HEK293 (cell line): ENCODE measurements around the gene SETD1B.

Experiments
- CTCF ChIA-PET: fragments of 350-600 bp; formaldehyde crosslinking; extraction: SDS; loops from one replicate; lab custom pipeline; 2021; ENCODE audit warnings: antibody characterized with exemption; lab: Yijun Ruan, JAX
- POLR2A ChIA-PET: fragments of 300-600 bp; formaldehyde crosslinking; extraction: SDS; loops from one replicate; lab custom pipeline; 2020; ENCODE audit warnings: antibody characterized with exemption, inconsistent platforms; lab: Yijun Ruan, JAX
- H3K27ac ChIP-seq: fragments of 200-500 bp; sonication (Bioruptor generic); 2 replicates; pipeline ENCODE4 v1.5.1; 2014; ENCODE audit warnings: low read depth, low read length, control low read depth, inconsistent platforms; ENCODE audit errors: extremely low read depth
- H3K36me3 ChIP-seq, 2 experiments: fragments of 200-500 bp in 1 of 2; sonication (Bioruptor generic) in 1 of 2; 1 replicate in 1 of 2; 2 replicates in 1 of 2; pipeline ENCODE4 v1.5.1; 2014 to 2017; ENCODE audit warnings: inconsistent platforms in 2 of 2, low read length in 2 of 2; ENCODE audit not compliant: control insufficient read depth in 2 of 2, insufficient read depth in 1 of 2
- H3K4me1 ChIP-seq: fragments of 200-500 bp; sonication (Bioruptor generic); 2 replicates; pipeline ENCODE4 v1.5.1; 2014; ENCODE audit warnings: mild to moderate bottlenecking, low read length, inconsistent platforms; ENCODE audit not compliant: control insufficient read depth, insufficient read depth
- H3K4me3 ChIP-seq: 2 replicates; pipeline ENCODE4 v1.5.1; 2011; ENCODE audit warnings: low read depth, mild to moderate bottlenecking, control low read depth, low read length, moderate library complexity
- H3K9me3 ChIP-seq: fragments of 200-500 bp; sonication (Bioruptor generic); 2 replicates; pipeline ENCODE4 v1.5.1; 2014; ENCODE audit warnings: low read depth, low read length, inconsistent platforms; ENCODE audit not compliant: control insufficient read depth, insufficient read depth
- EGR2 ChIP-seq: fragments of 450-650 bp; formaldehyde crosslinking; IDR thresholded peaks from 2 replicates; pipeline ENCODE4 v1.5.1; 2016; ENCODE audit warnings: low read depth, missing biosample characterization, missing genetic modification characterization
- FEZF1 ChIP-seq: fragments of 450-650 bp; formaldehyde crosslinking; IDR thresholded peaks from 2 replicates; pipeline ENCODE4 v1.5.1; 2016; ENCODE audit warnings: missing biosample characterization, missing genetic modification characterization
- GLI4 ChIP-seq: fragments of 450-650 bp; formaldehyde crosslinking; IDR thresholded peaks from 2 replicates; pipeline ENCODE4 v1.5.1; 2016; ENCODE audit warnings: missing biosample characterization, missing genetic modification characterization
- GLIS1 ChIP-seq: fragments of 450-650 bp; formaldehyde crosslinking; IDR thresholded peaks from 2 replicates; pipeline ENCODE4 v1.5.1; 2016; ENCODE audit warnings: missing biosample characterization, missing genetic modification characterization
- PRDM10 ChIP-seq: fragments of 450-650 bp; formaldehyde crosslinking; IDR thresholded peaks from 2 replicates; pipeline ENCODE4 v1.5.1; 2016; ENCODE audit warnings: missing biosample characterization, missing genetic modification characterization
- REPIN1 ChIP-seq: fragments of 450-650 bp; formaldehyde crosslinking; IDR thresholded peaks from 2 replicates; pipeline ENCODE4 v1.5.1; 2017; ENCODE audit warnings: missing biosample characterization, missing genetic modification characterization, low read depth
- SCRT1 ChIP-seq: fragments of 450-650 bp; formaldehyde crosslinking; IDR thresholded peaks from 2 replicates; pipeline ENCODE4 v1.5.1; 2016; ENCODE audit warnings: missing biosample characterization, missing genetic modification characterization, borderline replicate concordance
- SCRT2 ChIP-seq: fragments of 450-650 bp; formaldehyde crosslinking; IDR thresholded peaks from 2 replicates; pipeline ENCODE4 v1.5.1; 2016; ENCODE audit warnings: missing biosample characterization, missing genetic modification characterization
- WT1 ChIP-seq: fragments of 450-650 bp; formaldehyde crosslinking; IDR thresholded peaks from 2 replicates; pipeline ENCODE4 v1.5.1; 2016; ENCODE audit warnings: missing biosample characterization, missing genetic modification characterization
- YY2 ChIP-seq: fragments of 450-650 bp; formaldehyde crosslinking; IDR thresholded peaks from 2 replicates; pipeline ENCODE4 v1.5.1; 2016; ENCODE audit warnings: missing biosample characterization, missing genetic modification characterization
- ZBTB17 ChIP-seq: fragments of 450-650 bp; formaldehyde crosslinking; IDR thresholded peaks from 2 replicates; pipeline ENCODE4 v1.5.1; 2016; ENCODE audit warnings: missing biosample characterization, missing genetic modification characterization
- ZBTB20 ChIP-seq: fragments of 450-650 bp; formaldehyde crosslinking; IDR thresholded peaks from 2 replicates; pipeline ENCODE4 v1.5.1; 2016; ENCODE audit warnings: missing biosample characterization, missing genetic modification characterization
- ZNF133 ChIP-seq: fragments of 450-650 bp; formaldehyde crosslinking; IDR thresholded peaks from 2 replicates; pipeline ENCODE4 v1.5.1; 2016; ENCODE audit warnings: missing biosample characterization, missing genetic modification characterization
- ZNF140 ChIP-seq: fragments of 450-650 bp; formaldehyde crosslinking; IDR thresholded peaks from 2 replicates; pipeline ENCODE4 v1.5.1; 2016; ENCODE audit warnings: missing biosample characterization, missing genetic modification characterization
- ZNF335 ChIP-seq: fragments of 450-650 bp; formaldehyde crosslinking; conservative IDR thresholded peaks from 2 replicates; pipeline ENCODE4 v1.5.1; 2016; ENCODE audit warnings: missing biosample characterization, missing genetic modification characterization
- ZNF341 ChIP-seq: fragments of 450-650 bp; formaldehyde crosslinking; IDR thresholded peaks from 2 replicates; pipeline ENCODE4; 2016; ENCODE audit warnings: low read depth, missing biosample characterization, missing genetic modification characterization
- ZNF585B ChIP-seq: fragments of 450-650 bp; formaldehyde crosslinking; IDR thresholded peaks from 2 replicates; pipeline ENCODE4 v1.5.1; 2016; ENCODE audit warnings: missing biosample characterization, missing genetic modification characterization
- ZNF629 ChIP-seq: fragments of 450-650 bp; formaldehyde crosslinking; IDR thresholded peaks from 2 replicates; pipeline ENCODE4 v1.5.1; 2017; ENCODE audit warnings: missing biosample characterization, missing genetic modification characterization
- ZNF768 ChIP-seq: fragments of 450-650 bp; formaldehyde crosslinking; IDR thresholded peaks from 2 replicates; pipeline ENCODE4 v1.5.1; 2018; ENCODE audit warnings: missing biosample characterization, mild to moderate bottlenecking, missing genetic modification characterization
- ZSCAN4 ChIP-seq: fragments of 450-650 bp; formaldehyde crosslinking; IDR thresholded peaks from 2 replicates; pipeline ENCODE4 v1.5.1; 2017; ENCODE audit warnings: missing biosample characterization, missing genetic modification characterization
- ZXDB ChIP-seq: fragments of 450-650 bp; formaldehyde crosslinking; IDR thresholded peaks from 2 replicates; pipeline ENCODE4 v1.5.1; 2016; ENCODE audit warnings: missing biosample characterization, missing genetic modification characterization
- TF ChIP-seq, protein P1 (sequence below): fragments of 450-650 bp; formaldehyde crosslinking; IDR thresholded peaks from 2 replicates; pipeline ENCODE4 v1.5.1; 2016; ENCODE audit warnings: missing biosample characterization, missing genetic modification characterization

Gene SETD1B

DNA sequence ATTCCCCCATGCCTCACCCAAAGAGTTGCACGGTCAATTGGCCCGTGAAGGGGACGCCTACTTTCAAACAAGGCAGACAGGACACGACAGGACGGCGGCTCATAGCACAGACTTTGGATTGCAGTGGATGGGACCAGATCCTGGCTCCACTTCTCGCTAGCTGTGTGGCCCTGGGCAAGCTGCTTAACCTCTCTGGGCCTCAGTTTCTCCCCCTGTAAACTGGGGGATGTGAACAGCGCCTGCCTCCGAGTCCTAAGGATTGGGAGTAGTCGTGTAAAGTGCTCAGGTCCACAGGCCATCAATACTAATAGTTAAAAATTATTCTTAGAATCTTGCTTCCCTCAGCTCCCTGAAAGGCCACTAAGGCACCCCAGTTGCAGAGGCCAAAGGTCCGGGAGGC, 23.4 kb upstream of the SETD1B start:
- ChIA-PET POLR2A (interaction anchor here (1.4 kb wide), 1 partner anchor 108 kb away, joined by 3 read pairs; the partner anchor contains the start of gene PSMD9), CTCF (interaction anchor here (0.5 to 15.2 kb wide), 4 partner anchors 14 to 342 kb away, joined by 4 to 238 read pairs (median 8); partner anchors contain the start of gene RHOF)
- TF ChIP-seq REPIN1 (tag by site-specific recombination) (no peak), ZNF768 (tag by site-specific recombination) (peak; percentile 82; the same call in 1 of the 2 replicates)
- Histone ChIP-seq H3K4me1 (no peaks in the 10 kb centered on the region), H3K4me3 (no peak overlapping the region), H3K36me3 (peaks cover 0 to 3% of the 10 kb centered on the region in 2 experiments; a peak in 1 of 3 replicates), H3K27ac (no peak overlapping the region), H3K9me3 (no peaks in the 10 kb centered on the region)

GRCh38 chr12:121781484-121781997, 22.3 kb upstream of the SETD1B start:
- ChIA-PET CTCF (interaction anchor here (0.7 to 15.2 kb wide), 5 partner anchors 9 to 163 kb away, joined by 3 to 238 read pairs (median 12); partner anchors contain the start of gene RHOF), POLR2A (interaction anchor here (0.7 to 1.2 kb wide), 2 partner anchors 12 to 22 kb away, joined by 3 to 6 read pairs; partner anchors contain the start of gene RHOF)
- no peaks in the 10 kb centered on the region for H3K4me1 ChIP-seq
- no peaks in the 10 kb centered on the region for H3K9me3 ChIP-seq
- TF ChIP-seq GLIS1 (tag by site-specific recombination) = 0 out of 2 replicates have a peak, but pooled peaks have one; percentile 8
- TF ChIP-seq ZNF585B (tag by site-specific recombination) = no peak
- TF ChIP-seq ZBTB17 = peak; percentile 52; the same call in 1 of the 2 replicates
- TF ChIP-seq ZNF341 (tag by site-specific recombination) = peak; percentile 99
- TF ChIP-seq ZSCAN4 = no peak
- TF ChIP-seq, protein P1, sequence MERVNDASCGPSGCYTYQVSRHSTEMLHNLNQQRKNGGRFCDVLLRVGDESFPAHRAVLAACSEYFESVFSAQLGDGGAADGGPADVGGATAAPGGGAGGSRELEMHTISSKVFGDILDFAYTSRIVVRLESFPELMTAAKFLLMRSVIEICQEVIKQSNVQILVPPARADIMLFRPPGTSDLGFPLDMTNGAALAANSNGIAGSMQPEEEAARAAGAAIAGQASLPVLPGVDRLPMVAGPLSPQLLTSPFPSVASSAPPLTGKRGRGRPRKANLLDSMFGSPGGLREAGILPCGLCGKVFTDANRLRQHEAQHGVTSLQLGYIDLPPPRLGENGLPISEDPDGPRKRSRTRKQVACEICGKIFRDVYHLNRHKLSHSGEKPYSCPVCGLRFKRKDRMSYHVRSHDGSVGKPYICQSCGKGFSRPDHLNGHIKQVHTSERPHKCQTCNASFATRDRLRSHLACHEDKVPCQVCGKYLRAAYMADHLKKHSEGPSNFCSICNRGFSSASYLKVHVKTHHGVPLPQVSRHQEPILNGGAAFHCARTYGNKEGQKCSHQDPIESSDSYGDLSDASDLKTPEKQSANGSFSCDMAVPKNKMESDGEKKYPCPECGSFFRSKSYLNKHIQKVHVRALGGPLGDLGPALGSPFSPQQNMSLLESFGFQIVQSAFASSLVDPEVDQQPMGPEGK (tag by site-specific recombination) = peak; percentile 60
- H3K27ac ChIP-seq = no peak overlapping the region
- peaks cover 0 to 3% of the 10 kb centered on the region in 2 experiments; a peak in 1 of 3 replicates for H3K36me3 ChIP-seq
- no peak overlapping the region for H3K4me3 ChIP-seq

GRCh38 chr12:121781998-121782979, 21.5 kb upstream of the SETD1B start:
- Histone ChIP-seq H3K36me3 (peaks cover 0 to 3% of the 10 kb centered on the region in 2 experiments; a peak in 1 of 3 replicates), H3K4me1 (no peaks in the 10 kb centered on the region), H3K27ac (0 out of 2 replicates have a peak overlapping the region, but pooled peaks have one; percentile 8), H3K4me3 (no peak overlapping the region), H3K9me3 (no peaks in the 10 kb centered on the region)
- POLR2A ChIA-PET = interaction anchor here (0.7 to 1.2 kb wide), 3 partner anchors 12 to 284 kb away, joined by 3 to 6 read pairs (median 5); partner anchors contain the start of gene RHOF
- CTCF ChIA-PET = interaction anchor here (1.0 to 15.2 kb wide), 3 partner anchors 9 to 157 kb away, joined by 3 to 238 read pairs (median 22); partner anchors contain the start of gene RHOF
- TF ChIP-seq SCRT2 (tag by site-specific recombination) = peak; percentile 92
- no peak for TF ChIP-seq FEZF1 (tag by site-specific recombination)
- TF ChIP-seq SCRT1 (tag by site-specific recombination) = peak; percentile 39; the same call in 1 of the 2 replicates
- TF ChIP-seq ZNF133 = no peak
- no peak for TF ChIP-seq EGR2 (tag by site-specific recombination)
- TF ChIP-seq ZBTB20 = peak; percentile 63
- TF ChIP-seq WT1 (tag by site-specific recombination) = no peak
- TF ChIP-seq ZNF335 (tag by site-specific recombination) = peak; percentile 47; the same call in 1 of the 2 replicates
- 0 out of 2 replicates have a peak, but pooled peaks have one; percentile 34 for TF ChIP-seq ZNF629
- peak; percentile 38; the same call in 1 of the 2 replicates for TF ChIP-seq PRDM10
- no peak for TF ChIP-seq ZNF140 (tag by site-specific recombination)
- no peak for TF ChIP-seq GLI4 (tag by site-specific recombination)
- peak; percentile 52; the same call in 1 of the 2 replicates for TF ChIP-seq ZBTB17
- TF ChIP-seq YY2 (tag by site-specific recombination) = no peak
- TF ChIP-seq ZXDB = no peak
